Fibroblast of the aortic adventitia (primary cell): ENCODE results near the gene SOX2. TPM values are rescaled to one million over a fixed set of nuclear protein-coding genes. Genes with fewer than 3 reads are reported as not detected.

ENCODE experiments used
- DNase-seq: peaks from one replicate; pipeline ENCODE4 v3.0.0-alpha.2; 2010; ENCODE audit warnings: low read depth
- H3K4me3 ChIP-seq: 2 replicates; pipeline ENCODE4 v1.5.1; 2011; ENCODE audit warnings: low read depth, mild to moderate bottlenecking, control low read depth, low read length, moderate library complexity
- total RNA-seq: library from RNA; depleted of rRNA; stranded (reverse); fragments of >200 nt; gene quantifications from 2 replicates; pipeline ENCODE4 v1.2.3, GENCODE V29; 2012; ENCODE audit warnings: low replicate concordance
- TF ChIP-seq, protein P1 (sequence below): IDR thresholded peaks from 2 replicates; pipeline ENCODE4 v1.5.1; 2011; ENCODE audit warnings: mild to moderate bottlenecking, low read length, control low read depth, inconsistent platforms; ENCODE audit not compliant: insufficient read depth

The SOX2 gene
- total RNA-seq, 1 donor = not detected

DNA sequence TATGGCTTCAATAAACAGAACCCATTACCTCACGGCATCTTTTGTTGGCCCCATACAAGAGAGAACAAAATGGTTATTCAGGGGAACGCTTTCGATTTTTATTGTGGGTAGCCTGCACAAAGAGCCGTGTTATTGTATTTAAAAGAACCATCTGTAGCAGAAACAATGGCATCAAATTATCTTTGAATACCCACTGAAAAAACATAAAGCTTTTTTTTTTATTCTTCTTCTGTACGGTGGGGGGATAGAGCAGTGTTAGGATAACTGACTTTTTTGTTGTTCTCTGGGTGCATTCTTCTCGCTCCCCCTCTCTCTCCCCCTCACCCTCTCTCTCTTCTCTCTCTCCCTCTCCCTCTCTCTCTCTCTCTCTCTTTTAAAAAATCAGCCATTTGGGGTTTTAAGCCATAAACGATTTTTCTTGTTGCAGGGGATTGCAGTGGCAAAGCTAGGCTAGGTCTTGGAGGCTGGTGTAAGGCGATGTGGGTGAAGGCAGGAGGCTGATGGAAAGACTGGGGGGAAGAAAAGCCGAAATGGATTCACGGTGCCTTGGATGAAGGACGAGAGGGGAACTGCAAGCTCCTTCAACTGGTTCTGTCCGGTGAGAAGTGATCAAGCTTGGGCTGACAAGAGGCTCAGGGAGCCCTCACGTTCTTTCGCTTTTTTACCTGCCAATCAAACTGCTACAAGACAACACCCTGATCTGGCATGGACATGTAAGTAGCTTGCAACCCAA, 12.4 kb upstream of the SOX2 start:
- H3K4me3 ChIP-seq = no peak overlapping the region
- DNase-seq = no peak
- TF ChIP-seq, protein P1, sequence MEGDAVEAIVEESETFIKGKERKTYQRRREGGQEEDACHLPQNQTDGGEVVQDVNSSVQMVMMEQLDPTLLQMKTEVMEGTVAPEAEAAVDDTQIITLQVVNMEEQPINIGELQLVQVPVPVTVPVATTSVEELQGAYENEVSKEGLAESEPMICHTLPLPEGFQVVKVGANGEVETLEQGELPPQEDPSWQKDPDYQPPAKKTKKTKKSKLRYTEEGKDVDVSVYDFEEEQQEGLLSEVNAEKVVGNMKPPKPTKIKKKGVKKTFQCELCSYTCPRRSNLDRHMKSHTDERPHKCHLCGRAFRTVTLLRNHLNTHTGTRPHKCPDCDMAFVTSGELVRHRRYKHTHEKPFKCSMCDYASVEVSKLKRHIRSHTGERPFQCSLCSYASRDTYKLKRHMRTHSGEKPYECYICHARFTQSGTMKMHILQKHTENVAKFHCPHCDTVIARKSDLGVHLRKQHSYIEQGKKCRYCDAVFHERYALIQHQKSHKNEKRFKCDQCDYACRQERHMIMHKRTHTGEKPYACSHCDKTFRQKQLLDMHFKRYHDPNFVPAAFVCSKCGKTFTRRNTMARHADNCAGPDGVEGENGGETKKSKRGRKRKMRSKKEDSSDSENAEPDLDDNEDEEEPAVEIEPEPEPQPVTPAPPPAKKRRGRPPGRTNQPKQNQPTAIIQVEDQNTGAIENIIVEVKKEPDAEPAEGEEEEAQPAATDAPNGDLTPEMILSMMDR = no peak

DNA sequence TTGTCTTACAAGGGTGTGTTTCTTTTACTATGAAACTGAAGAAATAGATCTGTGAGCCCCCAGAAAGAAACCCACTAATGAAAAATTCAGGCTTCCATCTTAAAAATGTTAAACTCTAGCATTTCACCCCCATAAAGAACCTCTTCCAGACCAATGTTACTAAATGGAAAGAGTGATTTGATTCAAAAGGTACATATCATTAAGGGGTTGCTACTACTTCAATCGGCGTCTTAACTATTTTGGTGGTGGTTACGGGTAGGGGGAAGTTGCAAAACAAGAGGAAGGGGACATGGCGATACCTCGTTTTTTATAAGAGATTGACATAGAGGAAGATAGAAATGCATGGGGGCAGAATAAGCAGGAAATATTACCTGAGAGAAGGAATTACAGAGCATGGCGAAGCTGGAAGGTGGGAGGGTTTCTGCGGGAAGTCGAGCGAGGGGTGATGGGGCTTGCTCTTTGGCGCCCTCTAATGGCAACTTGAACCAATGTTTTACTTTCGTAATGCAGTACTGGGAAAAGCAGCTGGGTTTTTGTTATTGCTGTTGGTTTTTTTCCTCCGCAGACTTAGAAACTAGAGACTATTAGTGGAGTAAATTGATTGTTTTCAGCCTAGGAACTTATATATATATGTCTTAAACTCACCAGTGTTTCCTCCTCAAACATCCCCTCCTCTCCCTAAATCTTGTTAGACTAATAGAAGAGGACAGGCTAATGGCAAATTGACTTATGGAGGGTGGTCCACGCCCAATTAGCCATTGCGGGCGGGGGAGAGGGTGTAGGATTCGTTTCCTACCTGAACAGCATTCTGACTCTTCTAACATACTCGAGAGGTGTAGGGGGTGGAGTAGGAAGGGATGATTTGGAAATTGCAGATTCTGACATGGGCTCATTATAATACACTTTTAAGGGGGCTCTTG, 11.3 kb upstream of the SOX2 start:
- peak overlapping the region; percentile 48 for H3K4me3 ChIP-seq
- TF ChIP-seq, protein P1 = peak; percentile 95
- DNase-seq = peak; percentile 88

DNA sequence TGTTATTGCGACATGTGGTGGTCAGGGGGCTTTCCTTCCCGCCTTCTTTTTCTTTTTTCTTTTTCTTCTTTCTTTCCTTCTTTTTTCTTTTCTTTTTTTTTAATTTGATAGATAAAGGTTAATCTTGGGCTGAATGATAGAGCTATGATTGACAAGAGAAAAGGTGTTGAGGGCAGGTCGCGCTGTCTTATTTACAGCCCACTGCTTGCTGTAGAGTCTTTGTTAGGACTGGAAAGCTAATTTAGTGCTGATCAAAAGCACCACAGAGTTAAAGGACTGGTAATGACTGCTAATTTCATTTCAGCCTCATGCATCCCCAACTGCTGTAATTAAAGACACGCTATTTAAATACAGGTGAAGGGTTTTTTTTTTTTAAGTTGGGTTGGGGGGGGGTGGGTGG, 10.6 kb upstream of the SOX2 start:
- DNase-seq = no peak
- TF ChIP-seq, protein P1 = no peak

DNA sequence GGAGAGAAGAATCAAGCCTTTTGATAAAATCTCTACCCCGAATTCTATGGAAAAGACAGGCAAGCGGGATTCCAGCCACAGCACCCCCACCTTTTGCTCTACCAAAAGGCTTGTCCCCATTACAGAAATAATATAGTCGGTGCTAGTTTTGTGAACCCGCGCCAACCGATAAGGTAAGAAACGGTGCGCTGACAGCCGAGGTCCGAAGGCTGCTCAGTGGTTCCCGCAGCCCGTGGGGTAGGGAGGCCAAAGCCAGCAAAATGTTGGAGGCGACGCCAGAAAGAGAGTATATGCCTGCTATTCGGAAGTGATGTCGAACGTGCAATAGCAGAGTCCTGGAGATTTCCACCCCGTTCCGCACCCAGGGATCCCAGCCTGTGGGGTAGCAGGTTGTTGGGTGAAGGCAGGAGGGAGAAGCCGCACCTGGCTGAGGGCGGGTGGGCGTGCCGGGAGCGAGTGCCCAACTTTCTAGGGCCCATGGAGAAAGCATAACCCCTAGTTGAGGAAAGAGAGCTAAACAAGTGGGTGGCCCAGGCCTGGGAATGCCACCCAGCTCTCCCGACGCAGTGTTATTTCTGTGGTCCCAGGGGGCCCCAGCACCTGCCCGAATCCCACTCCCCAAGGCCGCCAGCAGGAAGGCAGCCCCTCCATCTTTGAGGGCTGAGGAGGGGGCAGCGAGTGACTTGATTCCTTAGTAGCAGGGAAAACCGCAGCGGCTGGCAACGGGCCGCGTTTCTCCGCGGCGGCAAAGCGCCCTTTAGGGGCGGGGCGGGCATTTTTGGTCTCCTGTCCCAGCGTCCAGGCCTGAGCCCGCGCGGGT, 7.9 kb upstream of the SOX2 start:
- no peak for DNase-seq
- TF ChIP-seq, protein P1 = no peak
- no peak overlapping the region for H3K4me3 ChIP-seq

More for the DNA sequence above, 10.6 kb upstream of the SOX2 start:
- no peak overlapping the region for H3K4me3 ChIP-seq

DNA sequence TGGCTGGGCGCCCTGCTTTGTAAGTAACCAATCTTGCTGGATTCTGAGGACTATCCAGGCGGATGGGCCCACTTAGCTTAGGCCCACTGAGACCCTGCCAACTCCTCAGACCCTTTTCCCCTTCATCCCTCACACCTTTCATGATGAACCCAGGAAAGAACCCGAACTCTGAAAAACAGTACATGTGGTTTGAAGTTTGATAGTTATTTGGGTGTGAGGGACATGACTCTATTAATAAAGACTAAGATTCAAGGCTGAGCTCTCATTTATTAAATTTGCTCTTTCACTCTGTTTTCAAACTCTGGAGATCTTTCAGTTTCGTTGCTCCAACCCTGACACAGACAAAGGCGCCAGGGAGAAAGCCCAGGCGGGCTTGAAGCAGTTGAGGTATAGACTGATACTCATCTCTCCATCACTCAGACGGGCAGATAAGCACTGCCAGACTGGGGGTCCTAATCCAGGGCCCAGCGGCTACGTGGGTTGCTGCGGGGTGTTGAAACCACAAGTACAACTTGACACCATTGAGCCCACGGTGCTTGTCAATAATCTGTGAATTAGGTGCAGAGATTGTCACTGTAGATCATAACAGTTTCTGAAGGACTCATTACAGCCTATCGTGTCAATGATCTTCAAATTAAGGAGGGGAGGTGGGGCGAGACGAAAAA, 7.2 kb upstream of the SOX2 start:
- DNase-seq = no peak
- H3K4me3 ChIP-seq = no peak overlapping the region
- TF ChIP-seq, protein P1 = no peak

DNA sequence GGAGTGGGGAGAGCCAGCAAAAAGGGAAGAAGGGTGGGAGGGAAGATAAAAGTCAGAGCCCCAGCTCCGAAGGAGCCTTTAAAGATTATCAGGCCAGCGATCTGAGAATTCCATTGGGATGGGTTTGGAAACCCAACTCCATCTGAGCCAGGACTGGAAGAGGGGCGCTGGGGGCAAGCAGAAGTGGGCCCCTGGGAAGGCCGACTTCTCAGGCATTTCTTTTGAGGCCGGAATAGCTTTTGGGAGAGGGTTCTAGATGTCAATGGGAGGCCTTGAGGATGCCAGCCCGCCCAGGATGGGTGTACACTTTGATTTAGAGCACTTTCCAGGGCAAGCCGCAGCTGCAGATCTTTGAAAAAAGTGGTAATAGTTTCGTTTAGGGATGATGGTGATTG, 6.6 kb upstream of the SOX2 start:
- no peak for DNase-seq
- H3K4me3 ChIP-seq = no peak overlapping the region
- TF ChIP-seq, protein P1 = no peak
